Breast epithelium (tissue), 3 donors: Measurements from ENCODE around the gene AHDC1.

Experiments used
- POLR2A ChIP-seq: fragments of 450-650 bp; IDR thresholded peaks from one replicate; pipeline ENCODE4 v1.6.1; 2016; ENCODE audit warnings: antibody characterized with exemption, mild to moderate bottlenecking, moderate library complexity
- TF ChIP-seq, protein P1 (sequence below), 3 donors: fragments of 450-650 bp; IDR thresholded peaks; one replicate each; pipeline ENCODE4 v1.5.1; 2016 to 2017; ENCODE audit warnings: antibody characterized with exemption in 3 of 3, mild to moderate bottlenecking in 3 of 3, moderate library complexity in 3 of 3

DNA sequence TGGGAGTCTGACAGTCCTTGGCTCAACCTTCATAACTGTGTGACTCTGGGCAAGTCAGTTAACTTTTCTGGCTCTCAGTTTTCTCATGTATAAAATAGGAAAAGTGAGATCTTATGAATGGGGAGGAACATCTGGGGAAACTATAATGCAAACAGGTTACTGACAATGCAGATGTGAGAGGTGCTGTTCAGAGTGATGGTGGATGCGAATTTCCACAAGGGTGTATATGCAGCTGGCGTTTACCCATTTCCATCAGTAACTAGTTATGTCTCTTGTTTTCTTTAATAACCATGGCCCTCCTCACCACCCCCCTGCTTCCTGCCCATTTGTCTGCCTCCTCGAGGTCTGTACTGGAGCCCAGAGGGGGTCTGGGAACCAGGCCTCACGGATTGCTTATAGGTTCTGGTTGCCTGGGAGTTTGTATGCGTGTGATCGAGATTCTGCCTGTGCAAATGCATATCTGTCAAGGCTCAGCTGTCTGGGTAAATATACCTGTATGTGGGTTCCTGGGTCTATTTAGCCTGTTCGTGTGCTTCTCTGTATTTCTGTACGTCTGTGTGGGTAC, 44.4 kb downstream of the AHDC1 start:
- TF ChIP-seq, protein P1, sequence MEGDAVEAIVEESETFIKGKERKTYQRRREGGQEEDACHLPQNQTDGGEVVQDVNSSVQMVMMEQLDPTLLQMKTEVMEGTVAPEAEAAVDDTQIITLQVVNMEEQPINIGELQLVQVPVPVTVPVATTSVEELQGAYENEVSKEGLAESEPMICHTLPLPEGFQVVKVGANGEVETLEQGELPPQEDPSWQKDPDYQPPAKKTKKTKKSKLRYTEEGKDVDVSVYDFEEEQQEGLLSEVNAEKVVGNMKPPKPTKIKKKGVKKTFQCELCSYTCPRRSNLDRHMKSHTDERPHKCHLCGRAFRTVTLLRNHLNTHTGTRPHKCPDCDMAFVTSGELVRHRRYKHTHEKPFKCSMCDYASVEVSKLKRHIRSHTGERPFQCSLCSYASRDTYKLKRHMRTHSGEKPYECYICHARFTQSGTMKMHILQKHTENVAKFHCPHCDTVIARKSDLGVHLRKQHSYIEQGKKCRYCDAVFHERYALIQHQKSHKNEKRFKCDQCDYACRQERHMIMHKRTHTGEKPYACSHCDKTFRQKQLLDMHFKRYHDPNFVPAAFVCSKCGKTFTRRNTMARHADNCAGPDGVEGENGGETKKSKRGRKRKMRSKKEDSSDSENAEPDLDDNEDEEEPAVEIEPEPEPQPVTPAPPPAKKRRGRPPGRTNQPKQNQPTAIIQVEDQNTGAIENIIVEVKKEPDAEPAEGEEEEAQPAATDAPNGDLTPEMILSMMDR (IDR thresholded peaks at IDR 0.05): no peak
- TF ChIP-seq POLR2A: no peak
